ENCODE results near the gene RRAS2.
A peak's percentile ranks its signal among the peaks of the same experiment; 100 is the strongest.
"Not testable (repeated sequence)": the region's sequence is repeated elsewhere in the genome, so short reads cannot be mapped to it uniquely, and the experiment has no call there.

Gene RRAS2

DNA sequence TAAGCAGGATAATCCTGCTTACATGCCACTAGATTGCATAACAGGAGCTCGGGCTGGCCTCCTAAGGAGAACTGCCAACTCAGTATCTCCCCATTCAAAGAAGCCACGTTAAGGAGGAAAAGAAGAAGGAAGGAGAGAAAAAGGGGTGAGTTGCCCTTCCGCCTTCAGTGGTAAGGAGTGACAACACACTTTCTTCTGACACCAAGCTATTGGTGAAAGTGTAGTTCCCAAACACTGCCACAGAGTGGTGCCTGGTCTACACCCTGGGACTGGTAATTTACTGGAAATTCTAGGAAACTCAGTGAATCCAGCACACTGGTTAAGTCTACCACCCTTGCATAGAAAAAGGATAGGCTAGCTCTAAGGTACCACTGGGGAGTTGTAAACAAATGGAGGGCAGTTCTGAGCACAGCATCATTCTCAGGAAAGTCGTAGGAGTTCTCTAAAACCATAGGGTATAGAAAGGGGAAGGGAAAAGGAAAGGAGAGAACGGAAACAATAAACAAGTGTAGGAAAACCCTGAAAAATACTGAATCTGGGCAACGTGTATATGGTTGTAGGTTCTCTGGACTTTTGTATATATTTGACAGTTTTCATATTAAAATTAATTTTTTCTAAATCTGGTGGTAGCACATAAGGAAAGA, 58.2 kb downstream of the RRAS2 start:
- DNase-seq = peak; percentile 6

DNA sequence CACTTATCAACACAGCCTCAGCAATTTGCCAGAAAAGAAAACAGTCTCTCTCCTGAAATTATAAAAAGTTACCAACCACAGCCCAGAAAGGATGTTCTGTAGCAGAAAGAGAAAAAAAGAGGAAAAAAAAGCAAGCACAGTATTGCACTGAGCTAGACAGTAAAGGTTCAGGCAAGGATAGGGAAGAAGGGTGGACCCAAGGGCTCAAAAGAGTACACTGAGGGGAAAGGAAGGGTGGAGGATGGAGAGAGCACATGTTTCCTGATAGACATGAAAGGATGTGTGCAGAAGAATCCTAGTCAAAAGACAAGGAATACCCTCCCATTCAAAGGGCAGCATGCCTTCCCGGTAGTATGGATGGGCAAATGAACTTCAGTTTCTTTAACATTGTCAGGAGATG, 59.1 kb downstream of the RRAS2 start:
- no peak for DNase-seq

DNA sequence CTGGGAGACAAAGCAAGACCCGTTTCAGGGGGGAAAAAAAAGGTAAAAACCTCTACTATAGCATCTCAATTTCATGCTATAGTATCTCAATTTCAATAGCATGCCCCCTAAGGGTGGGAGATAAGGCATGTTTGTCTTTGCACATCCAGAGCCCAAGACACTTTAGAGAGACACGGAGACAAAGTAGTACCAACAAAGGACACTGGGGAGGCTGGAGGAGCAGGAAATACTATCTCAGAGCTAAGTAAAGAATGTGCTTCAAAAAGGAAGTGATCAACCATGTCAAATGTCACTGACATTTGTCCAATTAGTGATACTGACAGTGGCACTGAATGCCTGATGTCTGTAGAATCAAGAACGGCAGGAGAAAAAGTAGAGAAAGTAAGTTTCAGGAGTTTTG, 68.6 kb downstream of the RRAS2 start:
- DNase-seq = no peak

DNA sequence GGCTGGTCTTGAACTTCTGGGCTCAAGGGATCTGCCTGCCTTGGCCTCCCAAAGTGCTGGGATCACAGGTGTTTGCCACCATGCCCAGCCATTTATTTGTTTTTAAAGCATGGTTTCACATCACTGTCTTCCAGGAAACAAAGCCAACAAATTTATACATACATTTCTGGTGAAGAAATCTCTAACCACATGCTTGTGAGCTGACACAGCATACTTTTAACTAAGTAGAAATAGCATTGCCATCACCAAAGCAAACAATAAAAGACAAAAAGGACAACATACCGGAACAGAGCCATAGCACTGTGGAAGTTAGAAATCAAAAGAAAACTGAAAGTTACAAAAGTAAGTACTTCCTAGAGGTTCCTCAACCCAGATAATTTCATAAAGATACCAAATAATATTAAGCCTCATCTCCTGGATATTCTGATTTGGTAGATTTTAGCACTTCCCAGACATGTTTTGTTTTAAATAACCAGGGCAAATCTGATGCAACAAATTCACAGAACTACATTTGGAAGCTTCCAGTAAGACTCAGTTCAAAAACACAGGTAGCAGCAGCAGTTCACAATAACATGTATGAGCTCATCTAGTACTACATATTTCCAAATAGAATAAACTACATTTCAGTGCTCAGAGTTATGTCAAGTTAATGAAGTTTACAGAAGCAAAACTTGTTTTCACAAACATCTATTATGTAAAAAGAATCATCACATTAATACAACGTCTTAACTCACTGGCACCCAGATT, 70.6 kb downstream of the RRAS2 start:
- no peak for DNase-seq

DNA sequence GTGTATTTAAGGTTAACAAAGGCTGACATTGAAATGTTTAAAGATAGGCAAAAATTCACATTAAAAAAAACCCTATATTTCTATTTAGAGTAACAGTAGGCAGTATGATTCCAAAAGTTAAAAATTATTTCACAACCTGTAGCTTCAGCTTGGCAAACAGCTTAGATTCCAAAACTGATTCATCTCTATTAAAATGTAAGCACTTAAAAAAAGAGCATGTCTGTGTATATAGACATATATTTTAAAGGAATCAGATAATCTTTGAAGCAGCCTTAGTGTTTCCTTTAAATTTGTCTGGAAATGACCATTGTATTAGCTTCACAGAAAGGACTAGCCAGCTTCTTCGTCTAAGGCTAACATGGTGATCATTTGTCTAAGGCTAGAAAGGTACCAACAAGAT, 80.1 kb downstream of the RRAS2 start:
- not testable (repeated sequence) for DNase-seq

DNA sequence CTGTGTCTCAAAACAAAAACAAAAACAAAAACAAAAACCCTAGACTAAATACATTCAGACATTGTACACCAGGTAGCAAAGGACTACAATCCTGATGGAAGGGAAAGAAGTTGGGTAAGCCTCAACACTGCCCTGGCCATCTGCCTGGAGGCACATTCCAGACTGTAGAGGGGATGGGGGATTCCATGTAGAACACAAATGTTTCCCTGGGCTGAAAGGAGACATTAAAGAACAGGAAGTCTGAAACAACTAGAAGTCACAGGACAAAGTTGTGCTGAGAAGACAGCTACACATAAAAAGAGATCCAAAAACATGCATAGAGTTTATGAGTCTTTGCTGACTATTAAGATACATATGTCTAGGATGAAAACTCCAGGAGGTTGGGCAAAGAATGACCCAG, 83.9 kb downstream of the RRAS2 start:
- no peak for DNase-seq

DNA sequence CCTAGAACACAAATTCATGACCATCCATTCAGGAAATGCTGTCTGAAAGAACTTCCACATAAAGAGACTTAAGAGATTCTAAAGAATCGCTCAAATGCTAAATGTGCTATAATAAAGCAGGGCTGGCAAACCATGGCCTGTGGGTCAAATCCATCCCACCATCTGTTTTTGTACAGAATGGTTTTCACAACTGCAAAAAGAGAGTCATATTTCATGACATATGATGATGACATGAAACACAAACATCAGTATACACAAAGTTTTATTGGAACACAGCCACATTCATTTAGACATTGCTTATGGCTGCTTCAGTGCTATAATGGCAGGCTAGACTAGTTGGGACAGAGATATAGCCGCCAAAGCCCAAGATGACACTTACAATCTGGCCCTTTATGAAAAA, 85.1 kb downstream of the RRAS2 start:
- no peak for DNase-seq

DNA sequence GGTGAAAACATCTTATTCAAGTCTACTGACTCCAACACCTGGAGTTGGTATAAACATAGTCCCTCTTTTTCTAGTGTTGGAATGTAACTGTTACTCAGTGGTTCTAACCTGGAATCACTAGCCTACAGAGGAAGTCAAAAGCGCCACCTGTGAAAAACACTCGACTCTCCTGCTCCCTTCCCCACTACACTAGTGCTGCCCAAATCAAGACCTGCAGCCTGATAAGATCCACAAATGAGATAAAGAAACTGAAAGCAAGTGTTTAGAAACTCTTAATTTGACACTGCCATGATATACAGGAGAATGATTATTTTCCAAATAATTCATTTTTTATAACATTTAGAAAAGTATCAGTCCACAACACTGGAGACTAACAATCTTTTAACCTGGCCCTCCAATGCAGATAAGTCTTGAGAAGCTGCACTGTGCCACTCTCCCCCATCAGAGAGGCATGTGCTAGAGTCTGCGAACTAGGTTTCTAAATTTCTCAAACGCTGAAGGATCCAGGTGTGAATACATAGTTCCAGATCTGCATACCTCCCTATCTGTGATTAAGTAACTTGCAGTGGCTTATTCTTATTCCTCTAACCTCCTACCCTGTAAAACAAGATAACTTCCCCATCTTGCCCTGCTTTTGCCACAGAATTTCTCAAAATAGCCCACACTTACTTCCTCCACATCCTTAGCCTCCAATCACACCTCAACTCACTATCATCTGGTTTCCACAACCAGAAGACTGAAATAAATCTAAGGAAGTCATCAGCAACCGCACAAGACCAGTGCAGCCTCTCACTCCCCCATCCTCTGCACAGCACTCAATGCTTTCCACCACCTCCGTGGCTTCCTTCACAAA, 88.1 kb downstream of the RRAS2 start:
- no peak for DNase-seq

DNA sequence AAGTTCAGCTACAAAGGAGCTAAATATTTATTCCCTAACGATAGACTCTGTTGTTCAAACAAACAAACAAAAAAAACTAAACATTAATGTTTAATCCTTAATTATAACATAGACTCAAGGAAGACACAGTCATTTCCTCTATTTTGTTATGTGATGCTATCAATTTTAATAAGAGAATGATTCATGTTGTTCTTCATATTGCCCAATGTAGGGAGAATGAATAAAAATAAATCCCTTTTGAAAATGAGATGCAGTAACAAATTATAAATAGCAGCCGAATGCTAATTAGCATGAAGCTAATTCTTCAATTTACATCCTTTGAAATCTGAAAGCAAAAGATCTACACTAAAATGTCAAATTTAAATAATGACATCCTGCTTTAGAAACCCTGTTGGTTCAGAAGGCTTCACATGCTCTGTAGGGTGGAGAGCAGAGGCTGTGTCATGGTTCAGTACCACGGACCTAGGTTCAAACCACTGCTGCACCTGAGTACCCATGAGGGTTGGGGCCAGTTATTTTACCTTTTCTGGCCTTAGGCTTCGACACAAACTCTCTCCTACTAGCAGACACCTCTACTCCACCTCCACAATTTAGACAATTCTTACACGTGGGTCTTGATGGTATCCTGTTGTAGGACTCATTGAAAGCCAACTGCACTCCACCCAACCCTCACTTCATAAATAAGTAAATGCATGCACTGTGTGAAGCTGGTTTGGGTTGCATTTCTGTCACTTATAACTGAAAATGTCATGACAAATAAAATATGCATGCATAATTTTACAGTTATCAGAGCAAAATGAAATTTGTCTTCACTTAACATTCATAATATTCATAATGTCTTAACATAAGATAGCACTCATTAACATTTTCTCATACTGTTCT, 89.0 kb downstream of the RRAS2 start:
- DNase-seq = no peak

DNA sequence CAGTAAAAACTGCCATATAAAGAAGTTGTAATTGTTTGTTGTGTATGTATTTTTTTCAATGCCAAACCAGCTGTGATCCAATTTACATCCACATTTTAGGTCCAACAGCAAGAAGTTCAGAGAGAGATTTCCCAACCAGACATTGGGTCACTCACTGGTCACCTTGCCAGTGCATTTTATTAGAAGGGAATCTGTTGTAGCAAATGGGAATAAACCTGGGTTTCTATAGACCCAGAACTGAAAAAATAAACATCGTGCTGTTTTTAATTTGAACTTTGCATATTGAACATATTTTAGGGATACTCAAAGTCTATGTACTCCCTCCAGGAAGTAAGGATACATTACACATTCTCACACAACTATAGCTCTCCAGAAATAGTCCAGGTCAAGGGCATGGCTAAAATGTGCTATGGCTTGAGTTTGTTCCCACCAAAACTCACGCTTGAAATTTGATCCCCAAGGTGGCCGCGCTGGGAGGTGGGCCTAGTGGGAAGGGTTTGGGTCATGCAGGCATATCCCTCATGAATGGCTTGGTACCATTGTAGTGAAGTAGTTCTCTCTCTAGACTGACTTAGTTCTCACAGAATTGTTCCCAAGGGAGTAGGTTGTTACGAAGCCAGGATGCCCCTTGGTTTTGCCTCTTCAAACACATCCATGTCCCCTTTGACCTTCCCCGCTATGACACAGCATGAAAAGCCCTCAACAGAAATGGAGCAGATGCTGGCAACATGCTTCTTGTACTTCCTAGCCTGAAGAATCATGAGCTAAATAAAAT, 90.9 kb downstream of the RRAS2 start:
- no peak for DNase-seq

DNA sequence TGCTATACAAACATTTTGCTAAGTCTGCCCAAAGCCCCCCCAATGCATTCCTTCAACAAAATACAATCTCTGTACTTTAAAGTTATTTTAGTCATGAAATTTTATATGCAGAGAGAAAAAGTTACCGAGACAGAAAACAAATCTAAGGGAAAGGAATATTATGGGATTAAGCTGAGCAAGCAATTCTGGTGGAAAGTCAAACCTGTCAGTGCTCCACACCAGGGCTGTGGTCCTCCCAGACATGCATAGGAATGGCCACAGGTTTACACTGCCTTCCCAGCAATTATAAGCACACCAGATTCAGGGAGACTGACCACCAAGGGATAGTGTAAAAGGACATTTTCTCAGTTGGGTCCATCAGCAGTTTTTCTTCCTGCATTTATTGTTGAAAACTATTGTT, 92.4 kb downstream of the RRAS2 start:
- DNase-seq = no peak

DNA sequence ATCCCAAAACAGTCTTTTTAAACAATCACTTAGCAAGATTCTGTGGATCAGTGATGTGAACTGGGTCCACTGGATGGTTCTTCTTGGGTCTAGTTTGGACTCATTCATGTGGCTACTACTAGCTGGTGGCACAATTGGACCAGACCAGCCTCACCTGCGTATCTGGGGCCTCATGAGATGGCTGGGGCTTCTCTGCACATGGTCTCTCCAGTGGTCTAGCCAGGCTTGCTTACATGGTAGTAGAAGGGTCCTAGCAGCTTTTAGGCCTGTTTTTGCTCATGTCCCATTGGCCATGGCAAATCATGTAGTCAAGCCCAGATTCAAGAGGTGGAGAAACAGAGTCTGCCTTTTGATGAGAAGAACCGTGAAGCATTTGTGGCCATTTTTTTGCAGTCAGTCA, 94.0 kb downstream of the RRAS2 start:
- no peak for DNase-seq

DNA sequence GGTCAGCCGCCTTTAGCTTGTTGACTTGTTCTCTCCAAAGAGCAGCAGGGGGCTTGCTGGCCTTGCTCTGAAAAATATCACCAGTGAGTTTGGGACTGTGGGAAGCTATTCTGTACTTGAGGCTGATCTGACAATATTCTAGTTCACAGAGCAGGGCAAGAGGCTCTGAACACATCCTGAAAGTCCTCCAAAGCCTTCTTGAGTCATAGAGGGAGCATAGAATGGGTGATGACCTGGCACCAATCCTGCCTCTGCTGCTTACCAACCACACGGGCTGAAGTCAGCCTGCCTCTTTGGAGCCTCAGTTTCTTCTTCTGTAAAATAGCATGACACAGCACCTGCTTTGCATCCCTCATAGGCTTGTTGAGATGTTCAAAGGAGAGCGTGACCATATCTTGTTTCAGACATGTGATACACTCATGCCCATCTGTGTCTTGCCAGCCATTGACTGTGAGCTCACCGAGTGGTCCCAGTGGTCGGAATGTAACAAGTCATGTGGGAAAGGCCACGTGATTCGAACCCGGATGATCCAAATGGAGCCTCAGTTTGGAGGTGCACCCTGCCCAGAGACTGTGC, 96.6 kb downstream of the RRAS2 start:
- no peak for DNase-seq

DNA sequence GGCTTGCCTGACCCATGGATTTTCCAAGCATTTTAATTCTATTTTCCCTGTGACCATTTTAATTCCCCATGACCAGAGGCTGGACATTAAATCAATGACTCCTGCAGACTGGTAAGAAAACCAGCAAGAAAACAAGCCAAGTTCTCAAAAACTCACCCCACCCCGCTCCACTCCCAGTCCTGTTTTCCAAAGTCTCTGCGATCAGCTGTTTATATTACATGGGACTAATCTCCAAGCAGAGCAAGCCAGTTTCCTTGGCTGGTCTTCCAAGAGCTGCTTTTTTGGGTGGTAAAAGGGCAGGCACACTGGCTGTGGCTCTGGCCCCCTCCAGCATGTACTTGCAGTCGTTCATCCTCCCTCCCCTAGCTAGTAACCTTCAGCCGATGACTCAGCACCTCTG, 97.9 kb downstream of the RRAS2 start:
- no peak for DNase-seq

DNA sequence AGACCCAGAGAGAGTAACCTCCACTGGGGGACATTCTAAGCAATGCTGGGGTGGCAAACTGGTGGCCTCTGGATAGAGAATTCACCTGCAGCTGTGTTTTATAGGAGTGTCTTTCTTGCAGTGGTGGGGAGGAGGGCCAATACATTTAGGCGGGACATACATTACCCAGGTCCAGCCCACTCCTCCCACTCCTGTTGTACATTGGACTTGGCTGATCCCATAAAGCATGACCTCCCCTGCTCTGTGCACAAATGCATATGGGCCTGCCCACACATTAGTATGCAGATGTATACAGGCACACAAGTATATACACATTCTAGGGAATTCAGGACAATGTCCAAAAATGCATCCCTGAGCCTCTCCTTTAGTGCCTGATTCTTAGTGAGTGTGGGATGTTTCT, 99.1 kb downstream of the RRAS2 start:
- DNase-seq = no peak

DNA sequence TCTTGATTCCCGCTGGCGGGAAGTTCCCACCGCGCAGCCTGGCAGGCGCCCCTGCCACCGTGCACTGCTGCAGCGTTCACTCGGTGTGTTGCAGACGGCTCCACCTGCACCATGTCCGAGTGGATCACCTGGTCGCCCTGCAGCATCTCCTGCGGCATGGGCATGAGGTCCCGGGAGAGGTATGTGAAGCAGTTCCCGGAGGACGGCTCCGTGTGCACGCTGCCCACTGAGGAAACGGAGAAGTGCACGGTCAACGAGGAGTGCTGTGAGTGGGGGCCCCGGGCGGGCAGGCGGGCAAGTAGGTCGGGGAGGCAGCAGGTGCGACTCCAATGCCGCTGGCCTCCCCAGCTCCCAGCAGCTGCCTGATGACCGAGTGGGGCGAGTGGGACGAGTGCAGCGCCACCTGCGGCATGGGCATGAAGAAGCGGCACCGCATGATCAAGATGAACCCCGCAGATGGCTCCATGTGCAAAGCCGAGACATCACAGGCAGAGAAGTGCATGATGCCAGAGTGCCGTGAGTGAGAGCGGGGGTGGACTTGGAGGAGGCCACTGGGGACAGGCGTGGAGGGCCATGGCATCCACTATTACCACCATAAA, 99.7 kb downstream of the RRAS2 start:
- no peak for DNase-seq

DNA sequence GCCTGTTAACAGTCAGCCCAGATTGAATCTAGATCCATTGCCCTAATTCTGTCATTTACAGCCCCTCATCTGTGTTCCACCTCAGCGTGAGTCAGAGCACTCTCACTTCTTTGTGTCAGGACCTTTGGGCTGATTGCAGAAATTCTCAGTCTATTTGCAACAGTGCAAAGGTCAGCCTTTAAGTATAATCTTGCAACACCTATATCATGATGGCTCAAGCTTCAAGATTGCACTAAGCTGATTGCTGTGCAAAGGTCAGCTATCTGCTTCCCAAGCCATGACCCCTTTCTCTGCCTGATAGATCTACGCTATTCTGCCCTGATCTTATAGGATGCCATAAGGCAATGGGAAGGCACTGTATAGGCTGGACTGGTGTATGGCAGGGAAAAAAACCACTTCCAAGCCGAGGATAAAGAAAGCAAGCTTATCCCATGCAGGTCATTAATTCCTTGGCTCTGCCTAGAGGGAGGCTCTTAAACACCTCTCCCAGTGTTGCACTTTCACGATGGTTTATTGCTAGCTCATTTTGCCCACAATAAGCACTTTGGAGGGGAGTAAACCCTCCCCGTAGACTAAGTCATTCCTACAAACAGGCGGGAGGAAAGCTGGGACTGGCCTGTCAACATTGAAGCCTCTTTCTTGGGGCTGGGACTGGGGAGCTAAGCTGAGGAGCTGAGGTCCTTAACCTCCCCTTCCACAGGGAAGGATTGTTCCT, 100.6 kb downstream of the RRAS2 start:
- DNase-seq = no peak

DNA sequence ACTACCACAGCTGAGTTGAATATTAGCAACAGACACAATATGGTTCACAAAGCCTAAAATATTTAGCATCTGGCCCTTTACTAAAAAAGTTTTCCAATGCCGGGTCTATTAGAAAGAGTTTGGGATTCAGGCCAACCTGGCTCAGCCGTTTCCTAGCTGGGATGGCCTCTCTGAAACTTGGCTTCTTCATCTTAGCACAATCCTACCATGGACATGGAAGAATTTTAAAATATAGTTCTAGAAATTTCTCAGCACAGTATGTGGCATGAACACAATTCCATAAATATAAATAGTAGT, 103.8 kb downstream of the RRAS2 start:
- no peak for DNase-seq

DNA sequence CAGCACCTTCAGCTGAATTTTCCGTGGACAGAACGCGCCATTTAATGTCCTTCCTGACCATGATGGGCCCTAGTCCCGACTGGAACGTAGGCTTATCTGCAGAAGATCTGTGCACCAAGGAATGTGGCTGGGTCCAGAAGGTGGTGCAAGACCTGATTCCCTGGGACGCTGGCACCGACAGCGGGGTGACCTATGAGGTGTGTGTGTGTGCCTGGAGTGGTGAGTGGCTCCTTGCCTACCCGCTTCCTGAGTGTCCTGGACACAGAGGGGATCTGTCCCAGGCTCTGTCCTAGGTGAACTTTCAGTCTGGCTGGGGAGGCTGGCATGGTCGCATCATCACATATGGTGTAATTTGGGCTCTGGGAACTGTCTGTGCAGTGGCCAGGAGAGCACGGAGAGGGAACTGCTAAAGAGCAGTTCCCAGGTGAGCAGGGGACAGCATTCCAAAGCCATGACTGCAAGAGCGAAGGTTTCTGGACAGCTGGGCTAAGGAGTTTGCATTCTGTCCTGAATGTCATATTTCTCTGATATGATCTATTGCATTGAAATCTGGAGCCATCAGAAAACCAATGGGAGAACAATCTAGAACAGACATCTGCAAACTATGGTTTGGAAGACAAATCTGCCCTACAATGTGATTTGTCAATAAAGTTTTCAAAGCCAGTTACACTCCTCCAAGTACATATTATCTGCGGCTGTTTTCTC, 104.3 kb downstream of the RRAS2 start:
- no peak for DNase-seq

DNA sequence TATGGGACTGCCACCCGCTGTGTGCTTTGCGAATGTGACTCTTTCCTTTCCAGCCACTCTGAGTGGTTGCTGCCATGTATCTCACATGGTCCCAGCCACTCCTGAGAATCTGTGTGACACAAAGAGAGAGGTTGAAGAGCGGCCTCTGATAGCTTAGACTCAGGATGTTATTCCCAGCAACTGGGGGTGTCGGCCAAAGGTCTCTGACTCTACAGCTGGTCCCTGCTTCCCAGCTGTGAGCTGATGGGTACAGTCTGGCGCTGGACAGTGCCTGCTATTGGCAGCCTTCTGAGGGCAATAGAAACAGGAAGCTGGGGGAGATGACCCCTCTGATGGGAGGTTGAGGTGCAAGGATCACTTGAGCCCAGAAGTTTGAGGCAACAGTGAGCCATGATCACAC, 105.1 kb downstream of the RRAS2 start:
- DNase-seq = no peak
